Neutrophil (primary cell): ENCODE measurements around the gene KIAA0232.

ENCODE experiments used
- H3K27ac ChIP-seq: fragments of 200-600 bp; sonication (generic); 2 replicates; pipeline ENCODE4 v1.5.1; 2016; ENCODE audit warnings: mild to moderate bottlenecking, moderate library complexity
- H3K27me3 ChIP-seq: fragments of 200-600 bp; sonication (generic); 2 replicates; pipeline ENCODE4 v1.6.0; 2016; ENCODE audit warnings: mild to moderate bottlenecking
- H3K36me3 ChIP-seq: fragments of 200-600 bp; sonication (generic); 2 replicates; pipeline ENCODE4 v1.5.1; 2017
- H3K4me1 ChIP-seq, 2 experiments: fragments of 200-600 bp in 1 of 2; sonication (generic) in 1 of 2; 1 replicate in 1 of 2; 2 replicates in 1 of 2; pipeline versions ENCODE4 v1.5.1 to v1.6.1; 2013 to 2016; ENCODE audit warnings: low read depth in 1 of 2, low read length in 1 of 2, mild to moderate bottlenecking in 1 of 2, moderate library complexity in 1 of 2; ENCODE audit not compliant: control insufficient read depth in 1 of 2, insufficient read depth in 1 of 2
- H3K4me3 ChIP-seq, 2 experiments: fragments of 200-600 bp in 1 of 2; sonication (generic) in 1 of 2; 1 replicate in 1 of 2; 2 replicates in 1 of 2; pipeline ENCODE4 v1.5.1; 2013 to 2016; ENCODE audit warnings: low read depth in 1 of 2, low read length in 1 of 2, mild to moderate bottlenecking in 1 of 2, moderate library complexity in 1 of 2
- H3K9me3 ChIP-seq: fragments of 200-600 bp; sonication (generic); 2 replicates; pipeline ENCODE4 v1.5.1; 2016
- CTCF ChIP-seq: fragments of 200-600 bp; sonication (generic); IDR thresholded peaks from 2 replicates; pipeline ENCODE4 v1.5.1; 2016; ENCODE audit warnings: antibody characterized with exemption

Gene KIAA0232

GRCh38 chr4:6877067-6877466 lies 94.5 kb downstream of the KIAA0232 start:
- Histone ChIP-seq H3K36me3 (peaks cover 89% of the 10 kb centered on the region), H3K9me3 (no peaks in the 10 kb centered on the region), H3K4me3 (no peak overlapping the region), H3K27ac (peak overlapping the region; percentile 81), H3K4me1 (peaks cover 23 to 27% of the 10 kb centered on the region in 2 experiments), H3K27me3 (no peaks in the 10 kb centered on the region)
- no peak for TF ChIP-seq CTCF

GRCh38 chr4:6878451-6879059 lies 96.0 kb downstream of the KIAA0232 start:
- no peak for TF ChIP-seq CTCF
- no peak overlapping the region for H3K4me3 ChIP-seq
- peaks cover 89% of the 10 kb centered on the region for H3K36me3 ChIP-seq
- no peaks in the 10 kb centered on the region for H3K27me3 ChIP-seq
- no peaks in the 10 kb centered on the region for H3K9me3 ChIP-seq
- H3K27ac ChIP-seq = no peak overlapping the region
- H3K4me1 ChIP-seq = peaks cover 23 to 27% of the 10 kb centered on the region in 2 experiments

- Histone ChIP-seq H3K36me3 (peaks cover 82% of the 10 kb centered on the region), H3K4me3 (no peak overlapping the region), H3K27ac (no peak overlapping the region), H3K4me1 (peaks cover 7 to 9% of the 10 kb centered on the region in 2 experiments), H3K9me3 (no peaks in the 10 kb centered on the region), H3K27me3 (no peaks in the 10 kb centered on the region)
- no peak for TF ChIP-seq CTCF
Observed at GRCh38 chr4:6880691-6881090, 98.2 kb downstream of the KIAA0232 start.

- Histone ChIP-seq H3K27ac (no peak overlapping the region), H3K4me1 (peaks cover 15 to 16% of the 10 kb centered on the region in 2 experiments), H3K9me3 (no peaks in the 10 kb centered on the region), H3K36me3 (peaks cover 72% of the 10 kb centered on the region), H3K27me3 (no peaks in the 10 kb centered on the region), H3K4me3 (no peak overlapping the region)
- TF ChIP-seq CTCF = no peak
Observed at GRCh38 chr4:6881908-6882307, 99.4 kb downstream of the KIAA0232 start.

GRCh38 chr4:6884341-6884870 lies 101.9 kb downstream of the KIAA0232 start:
- H3K9me3 ChIP-seq = no peaks in the 10 kb centered on the region
- H3K27me3 ChIP-seq = no peaks in the 10 kb centered on the region
- peaks cover 35 to 41% of the 10 kb centered on the region in 2 experiments for H3K4me1 ChIP-seq
- no peak for TF ChIP-seq CTCF
- H3K36me3 ChIP-seq = peaks cover 47% of the 10 kb centered on the region
- peak overlapping the region; percentile 2 for H3K27ac ChIP-seq
- no peak overlapping the region for H3K4me3 ChIP-seq
